Epithelial cell of esophagus (primary cell): ENCODE measurements around the gene PVR.
A peak's percentile ranks its signal among the peaks of the same experiment; 100 is the strongest.

Experiments used
- DNase-seq: peaks from one replicate; pipeline ENCODE4 v3.0.0; 2010; ENCODE audit warnings: low read depth
- H3K4me3 ChIP-seq: 2 replicates; pipeline ENCODE4 v1.5.1; 2011; ENCODE audit warnings: mild to moderate bottlenecking, low read length, control low read depth
- TF ChIP-seq, protein P1 (sequence below): IDR thresholded peaks from 2 replicates; pipeline ENCODE4 v1.5.1; 2011; ENCODE audit warnings: low read depth, mild to moderate bottlenecking, low read length, control low read depth, inconsistent platforms; ENCODE audit not compliant: insufficient read depth; ENCODE audit errors: missing control alignments

The PVR gene

DNA sequence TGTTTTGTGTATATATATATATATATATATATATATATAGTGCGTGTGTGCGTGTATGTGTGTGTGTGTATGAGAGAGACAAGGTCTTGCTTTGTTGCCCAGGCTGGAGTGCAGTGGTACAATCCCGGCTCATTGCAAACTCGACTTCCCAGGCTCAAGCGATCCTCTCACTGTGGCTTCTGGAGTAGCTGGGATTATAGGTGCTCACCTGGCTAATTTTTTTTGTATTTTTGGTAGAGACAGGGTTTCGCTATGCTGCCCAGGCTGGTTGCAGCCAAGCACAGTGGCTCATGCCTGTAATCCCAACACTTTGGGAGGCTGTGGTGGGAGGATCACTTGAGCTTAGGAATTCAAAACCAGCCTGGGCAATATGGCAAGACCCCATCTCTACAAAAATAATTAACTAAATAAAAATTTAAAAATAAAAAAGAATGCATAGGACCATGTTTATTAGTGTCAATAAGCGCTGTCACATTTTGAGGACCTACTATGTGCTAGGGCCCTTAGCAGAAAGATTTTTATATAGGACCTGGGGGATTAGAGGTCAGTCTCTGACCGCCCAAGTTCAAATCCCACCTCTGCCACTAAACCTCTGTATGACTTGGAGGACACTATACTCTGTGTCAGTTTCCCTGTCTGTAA lies 1.8 kb downstream of the PVR start:
- no peak for DNase-seq
- no peak overlapping the region for H3K4me3 ChIP-seq
- TF ChIP-seq, protein P1, sequence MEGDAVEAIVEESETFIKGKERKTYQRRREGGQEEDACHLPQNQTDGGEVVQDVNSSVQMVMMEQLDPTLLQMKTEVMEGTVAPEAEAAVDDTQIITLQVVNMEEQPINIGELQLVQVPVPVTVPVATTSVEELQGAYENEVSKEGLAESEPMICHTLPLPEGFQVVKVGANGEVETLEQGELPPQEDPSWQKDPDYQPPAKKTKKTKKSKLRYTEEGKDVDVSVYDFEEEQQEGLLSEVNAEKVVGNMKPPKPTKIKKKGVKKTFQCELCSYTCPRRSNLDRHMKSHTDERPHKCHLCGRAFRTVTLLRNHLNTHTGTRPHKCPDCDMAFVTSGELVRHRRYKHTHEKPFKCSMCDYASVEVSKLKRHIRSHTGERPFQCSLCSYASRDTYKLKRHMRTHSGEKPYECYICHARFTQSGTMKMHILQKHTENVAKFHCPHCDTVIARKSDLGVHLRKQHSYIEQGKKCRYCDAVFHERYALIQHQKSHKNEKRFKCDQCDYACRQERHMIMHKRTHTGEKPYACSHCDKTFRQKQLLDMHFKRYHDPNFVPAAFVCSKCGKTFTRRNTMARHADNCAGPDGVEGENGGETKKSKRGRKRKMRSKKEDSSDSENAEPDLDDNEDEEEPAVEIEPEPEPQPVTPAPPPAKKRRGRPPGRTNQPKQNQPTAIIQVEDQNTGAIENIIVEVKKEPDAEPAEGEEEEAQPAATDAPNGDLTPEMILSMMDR = no peak

DNA sequence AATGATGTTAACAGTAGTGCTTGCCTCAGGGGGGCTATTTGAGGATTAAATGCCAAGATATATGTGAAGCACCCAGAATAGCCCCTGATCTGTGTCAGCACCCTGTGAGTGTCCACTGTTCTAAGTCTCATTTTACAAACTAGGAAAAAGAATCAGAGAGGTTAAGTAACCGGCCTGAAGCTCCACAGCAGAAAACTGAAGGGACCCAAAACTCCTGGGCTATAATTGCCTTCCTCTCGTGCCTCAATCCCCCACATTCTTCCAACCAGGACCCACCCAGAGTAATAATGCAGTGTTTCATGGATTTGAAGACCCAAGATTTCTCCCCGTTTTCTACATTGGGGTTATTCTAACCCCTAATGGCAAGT lies 2.3 kb downstream of the PVR start:
- DNase-seq = no peak
- TF ChIP-seq, protein P1 = no peak
- no peak overlapping the region for H3K4me3 ChIP-seq

GRCh38 chr19:44647144-44647543 lies 3.4 kb downstream of the PVR start:
- no peak for DNase-seq
- no peak overlapping the region for H3K4me3 ChIP-seq
- TF ChIP-seq, protein P1 = no peak

DNA sequence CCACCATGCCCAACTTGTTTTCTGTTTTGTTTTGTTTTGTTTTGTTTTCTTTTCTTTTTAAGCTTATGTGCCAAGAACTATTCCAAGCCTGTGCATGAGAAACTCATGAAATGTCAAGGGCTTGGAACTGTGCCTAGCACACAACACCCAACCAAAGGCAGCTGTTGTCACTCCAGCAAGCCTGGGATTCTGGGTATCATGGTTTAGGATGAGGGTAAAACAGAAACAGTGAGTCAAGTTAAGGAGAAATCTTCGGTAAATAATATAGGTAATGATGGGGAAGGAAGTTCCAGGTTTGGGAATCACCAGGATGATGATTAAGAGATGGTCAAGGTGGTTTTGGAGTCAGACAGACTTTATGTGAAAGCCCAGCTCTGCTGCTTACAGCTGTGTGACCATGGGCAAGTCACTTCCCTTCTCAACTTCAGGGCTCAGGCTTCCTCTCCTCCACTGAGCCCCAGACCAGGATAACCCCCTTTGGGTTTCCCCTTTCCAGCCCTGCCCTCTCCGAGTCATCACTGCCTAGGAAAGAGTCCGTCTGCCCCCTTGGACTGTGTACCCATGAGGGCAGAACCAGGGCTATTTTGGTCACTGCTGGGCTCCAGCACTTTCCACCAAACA lies 5.0 kb downstream of the PVR start:
- TF ChIP-seq, protein P1 = no peak
- DNase-seq = peak; percentile 69
- no peak overlapping the region for H3K4me3 ChIP-seq

DNA sequence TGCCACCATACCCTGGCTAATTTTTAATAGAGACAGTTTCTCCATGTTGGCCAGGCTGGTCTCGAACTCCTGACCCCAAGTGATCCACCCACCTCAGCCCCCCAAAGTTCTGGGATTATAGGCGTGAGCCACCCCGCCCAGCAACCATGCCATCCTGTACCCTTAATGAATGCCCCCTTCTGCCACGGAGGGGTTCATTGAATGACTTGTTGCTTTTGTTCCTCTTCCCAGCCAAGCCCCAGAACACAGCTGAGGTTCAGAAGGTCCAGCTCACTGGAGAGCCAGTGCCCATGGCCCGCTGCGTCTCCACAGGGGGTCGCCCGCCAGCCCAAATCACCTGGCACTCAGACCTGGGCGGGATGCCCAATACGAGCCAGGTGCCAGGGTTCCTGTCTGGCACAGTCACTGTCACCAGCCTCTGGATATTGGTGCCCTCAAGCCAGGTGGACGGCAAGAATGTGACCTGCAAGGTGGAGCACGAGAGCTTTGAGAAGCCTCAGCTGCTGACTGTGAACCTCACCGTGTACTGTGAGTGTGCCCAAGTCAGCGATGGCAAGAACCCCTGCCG lies 6.0 kb downstream of the PVR start:
- no peak for DNase-seq

DNA sequence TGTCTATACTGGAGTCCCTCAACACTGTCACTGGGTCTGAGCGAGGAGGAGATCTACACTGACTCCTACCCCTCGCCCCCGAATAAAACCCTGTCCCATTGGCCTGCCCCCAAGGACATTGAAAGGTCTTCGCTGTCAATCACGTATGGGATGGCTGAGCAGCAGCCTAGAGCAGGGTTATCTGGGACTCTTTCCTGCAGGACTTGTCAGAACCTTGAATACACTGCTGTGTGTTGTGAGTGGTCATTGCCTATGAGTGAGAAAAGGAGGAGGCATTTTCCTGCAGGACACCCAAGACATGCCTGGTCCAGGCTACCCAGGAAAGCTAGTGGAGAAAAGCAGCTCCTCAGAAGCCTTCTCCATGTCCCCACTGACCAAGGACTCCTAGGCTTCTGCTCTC lies 9.6 kb downstream of the PVR start:
- no peak for DNase-seq
- TF ChIP-seq, protein P1 = no peak
- no peak overlapping the region for H3K4me3 ChIP-seq

More for the DNA sequence above, 6.0 kb downstream of the PVR start:
- TF ChIP-seq, protein P1 = no peak
- no peak overlapping the region for H3K4me3 ChIP-seq
